IMR-90 (cell line): Measurements from ENCODE around the gene PLEKHB2. TPM values are rescaled to one million over a fixed set of nuclear protein-coding genes. Genes with fewer than 3 reads are reported as not detected.

ENCODE experiments used
- ATAC-seq: fragments of 200-7000 bp; cut with Tn5 transposase; 2 replicates; pipeline ENCODE4 v1.9.1; 2020; ENCODE audit warnings: low read depth, mild to moderate bottlenecking, moderate library complexity
- BruUV-seq: library from RNA; stranded (reverse); fragments of 400-500 nt; replicated peaks from 2 replicates; lab custom pipeline; 2021; lab: Mats Ljungman, UMichigan
- CTCF ChIA-PET: fragments of 300-600 bp; formaldehyde crosslinking; extraction: SDS; loops from one replicate; lab custom pipeline; 2021; ENCODE audit warnings: antibody characterized with exemption; lab: Yijun Ruan, JAX
- POLR2A ChIA-PET: fragments of 300-600 bp; sonication (Branson Sonifier 250); formaldehyde crosslinking; loops from one replicate; lab custom pipeline; 2022; ENCODE audit warnings: antibody characterized with exemption; ENCODE audit not compliant: unreplicated experiment; lab: Charles Lee
- DNase-seq: peaks from one replicate; pipeline ENCODE4 v3.0.0; 2013
- H2AFZ ChIP-seq: replicated peaks from 2 replicates; pipeline ENCODE3; 2013; ENCODE audit warnings: low read length, mild to moderate bottlenecking; ENCODE audit not compliant: poor library complexity
- H2AK5ac ChIP-seq: 2 replicates; pipeline ENCODE4 v1.6.1; 2013; ENCODE audit warnings: low read depth, low read length, inconsistent platforms
- H2AK9ac ChIP-seq: replicated peaks from 2 replicates; pipeline ENCODE3; 2013; ENCODE audit warnings: mild to moderate bottlenecking, low read depth, low read length, moderate library complexity; ENCODE audit not compliant: poor library complexity
- H2BK120ac ChIP-seq: 2 replicates; pipeline ENCODE4 v1.6.1; 2013; ENCODE audit warnings: low read depth, low read length, inconsistent platforms
- H2BK15ac ChIP-seq: 3 replicates; pipeline ENCODE4 v1.6.1; 2013; ENCODE audit warnings: low read depth, low read length, inconsistent platforms
- H2BK20ac ChIP-seq: 2 replicates; pipeline ENCODE4 v1.6.1; 2013; ENCODE audit warnings: low read depth, mild to moderate bottlenecking, inconsistent platforms, low read length, moderate library complexity
- H2BK5ac ChIP-seq: 2 replicates; pipeline ENCODE4 v1.6.1; 2013; ENCODE audit warnings: mild to moderate bottlenecking, low read depth, low read length, inconsistent platforms; ENCODE audit not compliant: poor library complexity, severe bottlenecking
- H3K14ac ChIP-seq: replicated peaks from 2 replicates; pipeline ENCODE4 v1.6.1; 2013; ENCODE audit warnings: low read depth, low read length, inconsistent platforms
- H3K18ac ChIP-seq: 2 replicates; pipeline ENCODE4 v1.6.1; 2013; ENCODE audit warnings: low read depth, low read length, control low read depth
- H3K23ac ChIP-seq: 2 replicates; pipeline ENCODE4 v1.6.1; 2013; ENCODE audit warnings: low read depth, low read length, inconsistent platforms
- H3K27ac ChIP-seq: 2 replicates; pipeline ENCODE4 v1.5.1; 2013; ENCODE audit warnings: mild to moderate bottlenecking, control low read depth, low read length; ENCODE audit not compliant: insufficient read depth
- H3K27me3 ChIP-seq: 2 replicates; pipeline ENCODE4 v1.6.1; 2013; ENCODE audit warnings: low read length; ENCODE audit not compliant: control insufficient read depth, insufficient read depth
- H3K36me3 ChIP-seq: 2 replicates; pipeline ENCODE4 v1.6.1; 2013; ENCODE audit warnings: low read length, mixed read lengths; ENCODE audit not compliant: control insufficient read depth, insufficient read depth
- H3K4ac ChIP-seq: 2 replicates; pipeline ENCODE4 v1.6.1; 2013; ENCODE audit warnings: low read depth, low read length, inconsistent platforms
- H3K4me1 ChIP-seq: 2 replicates; pipeline ENCODE4 v1.6.1; 2013; ENCODE audit warnings: low read length, mixed read lengths; ENCODE audit not compliant: control insufficient read depth, insufficient read depth
- H3K4me2 ChIP-seq: 2 replicates; pipeline ENCODE4 v1.6.1; 2013; ENCODE audit warnings: low read depth, mild to moderate bottlenecking, control low read depth, low read length, moderate library complexity
- H3K4me3 ChIP-seq: 2 replicates; pipeline ENCODE4 v1.5.1; 2013; ENCODE audit warnings: low read depth, mild to moderate bottlenecking, control low read depth, low read length, moderate library complexity; ENCODE audit not compliant: insufficient read depth
- H3K56ac ChIP-seq: 2 replicates; pipeline ENCODE4 v1.6.1; 2013; ENCODE audit warnings: low read length, inconsistent platforms; ENCODE audit not compliant: insufficient read depth; ENCODE audit errors: extremely low read depth
- H3K79me1 ChIP-seq, 2 experiments: 2 replicates each; pipeline ENCODE4 v1.6.1; 2013; ENCODE audit warnings: low read length in 2 of 2, inconsistent platforms in 1 of 2, low read depth in 1 of 2
- H3K9ac ChIP-seq: 2 replicates; pipeline ENCODE4 v1.6.1; 2013; ENCODE audit warnings: low read depth, low read length, control low read depth
- H3K9me1 ChIP-seq: 2 replicates; pipeline ENCODE4 v1.6.1; 2013; ENCODE audit warnings: low read length, inconsistent platforms; ENCODE audit not compliant: insufficient read depth
- H3K9me3 ChIP-seq: 2 replicates; pipeline ENCODE4 v1.6.1; 2013; ENCODE audit warnings: low read length; ENCODE audit not compliant: control insufficient read depth, insufficient read depth
- H4K20me1 ChIP-seq: 2 replicates; pipeline ENCODE4 v1.6.1; 2013; ENCODE audit warnings: low read length, inconsistent platforms; ENCODE audit not compliant: insufficient read depth
- H4K5ac ChIP-seq: 2 replicates; pipeline ENCODE4 v1.6.1; 2013; ENCODE audit warnings: mild to moderate bottlenecking, low read depth, low read length, control low read depth
- H4K8ac ChIP-seq, 2 experiments: 2 replicates each; pipeline ENCODE4 v1.6.1; 2013; ENCODE audit warnings: low read depth in 2 of 2, low read length in 2 of 2, control low read depth in 1 of 2, inconsistent platforms in 1 of 2
- H4K91ac ChIP-seq: 2 replicates; pipeline ENCODE4 v1.6.1; 2013; ENCODE audit warnings: low read depth, low read length, inconsistent platforms; ENCODE audit not compliant: insufficient read depth
- CHD1 ChIP-seq: IDR thresholded peaks from 2 replicates; pipeline ENCODE4 v1.6.1; 2012; ENCODE audit warnings: low read depth, low read length, improper control_type of control experiment
- FOS ChIP-seq: fragments of 150-350 bp; IDR thresholded peaks from 2 replicates; pipeline ENCODE4 v1.6.1; 2016; ENCODE audit warnings: low read depth, low read length
- NFE2L2 ChIP-seq: fragments of 150-350 bp; IDR thresholded peaks from 2 replicates; pipeline ENCODE4 v1.6.1; 2016; ENCODE audit warnings: low read depth, mild to moderate bottlenecking, low read length
- POLR2A ChIP-seq: IDR thresholded peaks from 2 replicates; pipeline ENCODE4 v1.6.1; 2012; ENCODE audit warnings: mild to moderate bottlenecking, low read depth, low read length
- RFX5 ChIP-seq: IDR thresholded peaks from 2 replicates; pipeline ENCODE4 v1.8.0; 2012; ENCODE audit warnings: low read depth, mild to moderate bottlenecking, low read length, moderate library complexity
- WGBS, 2 experiments: methylation state at CpG; one replicate each; pipeline versions ENCODE4 v1.1.5 to v1.1.7; 2013; ENCODE audit warnings: missing lambda C conversion rate in 2 of 2; ENCODE audit not compliant: insufficient read length in 1 of 2; ENCODE audit errors: extremely low coverage in 2 of 2; 5-methylcytosine and 5-hydroxymethylcytosine counted together
- dilution Hi-C: fragments of 300-500 bp; cut with HindIII; formaldehyde crosslinking; loops from one replicate; pipeline ENCODE4 v1.14.3; 2018; ENCODE audit warnings: low sequenced_read_pairs; ENCODE audit not compliant: unreplicated experiment
- in situ Hi-C: fragments of 300-500 bp; cut with MboI; formaldehyde crosslinking; loops from 3 replicates; pipeline ENCODE4 v1.14.3; 2019; ENCODE audit warnings: low sequenced_read_pairs, inconsistent platforms, mixed read lengths
- intact Hi-C: fragments of 100-400 bp; cut with micrococcal nuclease; formaldehyde crosslinking; loops from 2 replicates; pipeline ENCODE4 v1.10.0; 2022
- polyA plus RNA-seq, 3 experiments: library from polyadenylated mRNA; depleted of rRNA; stranded (reverse); fragments of >200 nt; gene quantifications; 2 replicates each; pipeline ENCODE4 v1.2.3, GENCODE V29; 2012; ENCODE audit warnings: low replicate concordance in 1 of 3
- total RNA-seq: library from RNA; depleted of rRNA; stranded (reverse); fragments of >200 nt; gene quantifications from 2 replicates; pipeline ENCODE4 v1.2.3, GENCODE V29; 2012
- TF ChIP-seq, protein P1 (sequence below): fragments of 150-350 bp; IDR thresholded peaks from 2 replicates; pipeline ENCODE4 v1.6.1; 2016; ENCODE audit warnings: low read depth, mild to moderate bottlenecking, low read length, moderate library complexity, borderline replicate concordance
- TF ChIP-seq, protein P2 (sequence below): conservative IDR thresholded peaks from 2 replicates; pipeline ENCODE4 v1.5.1; 2012; ENCODE audit warnings: mild to moderate bottlenecking, low read depth, low read length, improper control_type of control experiment

Gene PLEKHB2
- total and polyA plus RNA-seq, 2 of the 4 experiments (the other 2 are of a cell fraction) = 62.9 to 82.1 TPM

- Histone ChIP-seq H2BK5ac (no peak overlapping the region), H3K4me3 (no peak overlapping the region), H3K4me1 (peaks cover 3% of the 10 kb centered on the region; the same call in 1 of the 2 replicates), H4K8ac (no peak overlapping the region), H3K56ac (no peak overlapping the region), H4K5ac (no peak overlapping the region), H3K9ac (no peak overlapping the region), H3K9me1 (peaks cover 18% of the 10 kb centered on the region), H3K36me3 (peaks cover 52% of the 10 kb centered on the region), H3K14ac (0 out of 2 replicates have a peak overlapping the region, but pooled peaks have one; percentile 9), H4K20me1 (peaks cover 51% of the 10 kb centered on the region), H3K4me2 (no peak overlapping the region), H4K91ac (no peak overlapping the region), H3K4ac (no peak overlapping the region), H3K23ac (peak overlapping the region; percentile 11; the same call in 1 of the 2 replicates), H3K27ac (peak overlapping the region; percentile 29; the same call in 1 of the 2 replicates), H2AFZ (no peak overlapping the region), H3K9me3 (no peaks in the 10 kb centered on the region), H2BK120ac (no peak overlapping the region), H2BK20ac (no peak overlapping the region), H3K27me3 (no peaks in the 10 kb centered on the region), H3K18ac (no peak overlapping the region), H2AK5ac (no peak overlapping the region), H3K79me1 (peaks cover 28 to 72% of the 10 kb centered on the region in 2 experiments), H2BK15ac (no peak overlapping the region), H2AK9ac (no peak overlapping the region)
- POLR2A ChIA-PET = interaction anchor here (0.6 kb wide), 1 partner anchor 10 kb away, joined by 3 read pairs; no protein-coding TSS in a partner anchor
- no peak for TF ChIP-seq NFE2L2
- TF ChIP-seq, protein P1, sequence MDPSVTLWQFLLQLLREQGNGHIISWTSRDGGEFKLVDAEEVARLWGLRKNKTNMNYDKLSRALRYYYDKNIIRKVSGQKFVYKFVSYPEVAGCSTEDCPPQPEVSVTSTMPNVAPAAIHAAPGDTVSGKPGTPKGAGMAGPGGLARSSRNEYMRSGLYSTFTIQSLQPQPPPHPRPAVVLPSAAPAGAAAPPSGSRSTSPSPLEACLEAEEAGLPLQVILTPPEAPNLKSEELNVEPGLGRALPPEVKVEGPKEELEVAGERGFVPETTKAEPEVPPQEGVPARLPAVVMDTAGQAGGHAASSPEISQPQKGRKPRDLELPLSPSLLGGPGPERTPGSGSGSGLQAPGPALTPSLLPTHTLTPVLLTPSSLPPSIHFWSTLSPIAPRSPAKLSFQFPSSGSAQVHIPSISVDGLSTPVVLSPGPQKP = no peak
- TF ChIP-seq CHD1 = no peak
- TF ChIP-seq, protein P2, sequence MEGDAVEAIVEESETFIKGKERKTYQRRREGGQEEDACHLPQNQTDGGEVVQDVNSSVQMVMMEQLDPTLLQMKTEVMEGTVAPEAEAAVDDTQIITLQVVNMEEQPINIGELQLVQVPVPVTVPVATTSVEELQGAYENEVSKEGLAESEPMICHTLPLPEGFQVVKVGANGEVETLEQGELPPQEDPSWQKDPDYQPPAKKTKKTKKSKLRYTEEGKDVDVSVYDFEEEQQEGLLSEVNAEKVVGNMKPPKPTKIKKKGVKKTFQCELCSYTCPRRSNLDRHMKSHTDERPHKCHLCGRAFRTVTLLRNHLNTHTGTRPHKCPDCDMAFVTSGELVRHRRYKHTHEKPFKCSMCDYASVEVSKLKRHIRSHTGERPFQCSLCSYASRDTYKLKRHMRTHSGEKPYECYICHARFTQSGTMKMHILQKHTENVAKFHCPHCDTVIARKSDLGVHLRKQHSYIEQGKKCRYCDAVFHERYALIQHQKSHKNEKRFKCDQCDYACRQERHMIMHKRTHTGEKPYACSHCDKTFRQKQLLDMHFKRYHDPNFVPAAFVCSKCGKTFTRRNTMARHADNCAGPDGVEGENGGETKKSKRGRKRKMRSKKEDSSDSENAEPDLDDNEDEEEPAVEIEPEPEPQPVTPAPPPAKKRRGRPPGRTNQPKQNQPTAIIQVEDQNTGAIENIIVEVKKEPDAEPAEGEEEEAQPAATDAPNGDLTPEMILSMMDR = no peak
- no peak for TF ChIP-seq FOS
- no peak for TF ChIP-seq RFX5
- TF ChIP-seq POLR2A = no peak
- BruUV-seq = no TSS peak
- dilution Hi-C loops = no loop called here
- CTCF ChIA-PET = interaction anchor here (0.6 to 1.1 kb wide), 3 partner anchors 16 to 347 kb away, joined by 3 to 4 read pairs (median 4); no protein-coding TSS in a partner anchor
- in situ Hi-C loops = no loop called here
- intact Hi-C loops = no loop called here
- DNase-seq (no peak), ATAC-seq (no peak)
- no CpG with 5 or more reads among the region's 5 CpGs for WGBS, 2 experiments
Measured at GRCh38 chr2:131076707-131077106, 28.4 kb upstream of the PLEKHB2 start.
